CD4-positive, alpha-beta T cell treated with Interleukin-15 for 1 hour (primary cell): ENCODE results near the gene RTF2.

ENCODE experiments used
- DNase-seq: peaks from one replicate; pipeline ENCODE4 v3.0.0-alpha.2; 2020

RTF2 gene

GRCh38 chr20:56468316-56469076, at the start of gene RTF2:
RTF2 (plus strand) TSS chr20:56468627; CDS start chr20:56468698, 71 bp downstream.
- peak; percentile 95 for DNase-seq

- DNase-seq: no peak
These were observed 48.4 kb upstream of the RTF2 start for GRCh38 chr20:56420028-56420427.

- no peak for DNase-seq
These were observed 47.3 kb upstream of the RTF2 start for GRCh38 chr20:56420940-56421688.

- no peak for DNase-seq
These were observed 46.2 kb upstream of the RTF2 start for GRCh38 chr20:56422076-56422823.

- DNase-seq: no peak
These were observed 45.6 kb upstream of the RTF2 start for GRCh38 chr20:56422824-56423189.

GRCh38 chr20:56423211-56423610, 45.2 kb upstream of the RTF2 start:
- no peak for DNase-seq

- no peak for DNase-seq
These were observed 44.5 kb upstream of the RTF2 start for GRCh38 chr20:56423886-56424285.

GRCh38 chr20:56424931-56425330, 43.5 kb upstream of the RTF2 start:
- DNase-seq: no peak

GRCh38 chr20:56426026-56426425, 42.4 kb upstream of the RTF2 start:
- no peak for DNase-seq

GRCh38 chr20:56426926-56427325, 41.5 kb upstream of the RTF2 start:
- DNase-seq: no peak

GRCh38 chr20:56427797-56428196, 40.6 kb upstream of the RTF2 start:
- no peak for DNase-seq

- DNase-seq: no peak
These were observed 40.0 kb upstream of the RTF2 start for GRCh38 chr20:56428410-56428809.

- no peak for DNase-seq
These were observed 39.5 kb upstream of the RTF2 start for GRCh38 chr20:56428881-56429280.

- DNase-seq: no peak
These were observed 38.9 kb upstream of the RTF2 start for GRCh38 chr20:56429502-56429901.

- no peak for DNase-seq
These were observed 38.5 kb upstream of the RTF2 start for GRCh38 chr20:56429941-56430340.

GRCh38 chr20:56430461-56430860, 38.0 kb upstream of the RTF2 start:
- DNase-seq: no peak

- DNase-seq: no peak
These were observed 37.5 kb upstream of the RTF2 start for GRCh38 chr20:56430957-56431356.

- DNase-seq: no peak
These were observed 37.0 kb upstream of the RTF2 start for GRCh38 chr20:56431471-56431870.

GRCh38 chr20:56433221-56433879, 35.1 kb upstream of the RTF2 start:
- DNase-seq: no peak

GRCh38 chr20:56433880-56434255, 34.6 kb upstream of the RTF2 start:
- no peak for DNase-seq

GRCh38 chr20:56437196-56437960, 31.0 kb upstream of the RTF2 start:
- DNase-seq: no peak

GRCh38 chr20:56438284-56438683, 30.1 kb upstream of the RTF2 start:
- DNase-seq: no peak
